Breast epithelium (tissue), 3 donors: ENCODE measurements around the gene KRT7.
A peak's percentile ranks its signal among the peaks of the same experiment; 100 is the strongest.

Experiments used
- CTCF ChIP-seq, 3 donors: fragments of 450-650 bp; IDR thresholded peaks; one replicate each; pipeline ENCODE4 v1.5.1; 2016 to 2017; ENCODE audit warnings: antibody characterized with exemption in 3 of 3, mild to moderate bottlenecking in 3 of 3, moderate library complexity in 3 of 3
- POLR2AphosphoS5 ChIP-seq, 3 donors: sonication (generic); formaldehyde crosslinking; IDR thresholded peaks; one replicate each; pipeline ENCODE4 v1.6.1; 2017; ENCODE audit warnings: antibody characterized with exemption in 3 of 3

GRCh38 chr12:52186118-52186840 lies 46.8 kb upstream of the KRT7 start:
- TF ChIP-seq CTCF (IDR thresholded peaks at IDR 0.05): no peak
- peak in 1 of 3 donors; percentile 54 for TF ChIP-seq POLR2AphosphoS5 (IDR thresholded peaks at IDR 0.05)
